C4-2B (cell line): ENCODE results near the gene G6PD.

Experiments
- H3K27ac ChIP-seq: fragments of 450-650 bp; 2 replicates; pipeline ENCODE4 v1.5.1; 2017
- CTCF ChIP-seq: fragments of 450-650 bp; conservative IDR thresholded peaks from 2 replicates; pipeline ENCODE4 v1.5.1; 2017; ENCODE audit warnings: mild to moderate bottlenecking
- ZFX ChIP-seq: fragments of 450-650 bp; IDR thresholded peaks from 2 replicates; pipeline ENCODE4 v1.6.1; 2017

Gene G6PD

DNA sequence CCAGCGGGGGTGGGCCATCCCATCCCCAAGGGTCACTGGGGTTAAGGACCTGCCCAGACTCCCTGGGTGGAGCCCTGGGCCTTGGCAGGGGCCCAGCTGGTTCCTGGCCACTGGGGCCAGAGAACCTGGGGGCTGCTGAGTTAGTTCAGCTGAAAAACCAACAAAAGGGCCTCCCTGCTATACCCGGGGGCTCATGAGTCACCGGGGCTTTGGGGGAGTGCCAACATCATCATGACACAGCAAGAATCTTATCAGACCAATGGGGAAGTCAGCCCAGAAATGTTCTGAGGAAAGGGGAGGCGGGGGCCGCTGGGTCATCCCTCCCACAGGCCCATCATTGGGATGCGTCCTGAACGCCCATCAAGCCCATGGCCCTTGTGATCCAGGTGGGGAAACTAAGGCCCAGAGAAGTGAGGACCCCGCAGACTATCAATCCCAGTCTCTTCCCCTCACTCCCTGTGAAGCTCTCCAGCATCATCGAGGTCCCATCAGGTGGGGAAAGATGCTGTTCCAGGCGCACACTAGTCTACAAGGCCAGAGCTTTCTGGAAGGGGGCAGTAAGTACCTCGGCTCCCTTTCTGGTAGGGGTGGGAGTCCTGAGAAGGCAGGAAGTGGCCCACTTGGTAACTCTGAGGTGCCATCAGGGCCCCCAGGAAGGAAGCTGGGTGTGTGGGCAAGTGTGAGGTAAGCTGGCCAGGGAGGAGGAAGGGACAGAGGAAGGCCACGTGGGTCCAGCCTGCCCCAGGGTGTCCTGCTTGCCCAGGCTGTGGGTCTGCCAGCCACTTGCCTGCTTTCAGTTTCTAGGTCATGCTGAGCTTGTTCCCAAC is 4.5 kb downstream of the G6PD start:
- TF ChIP-seq CTCF (no peak), ZFX (no peak)
- peak overlapping the region; percentile 98 for H3K27ac ChIP-seq

- peak overlapping the region; percentile 98 for H3K27ac ChIP-seq
- no peak for TF ChIP-seq ZFX
- TF ChIP-seq CTCF = no peak
These were observed 5.1 kb downstream of the G6PD start for GRCh38 chrX:154541589-154541895.

DNA sequence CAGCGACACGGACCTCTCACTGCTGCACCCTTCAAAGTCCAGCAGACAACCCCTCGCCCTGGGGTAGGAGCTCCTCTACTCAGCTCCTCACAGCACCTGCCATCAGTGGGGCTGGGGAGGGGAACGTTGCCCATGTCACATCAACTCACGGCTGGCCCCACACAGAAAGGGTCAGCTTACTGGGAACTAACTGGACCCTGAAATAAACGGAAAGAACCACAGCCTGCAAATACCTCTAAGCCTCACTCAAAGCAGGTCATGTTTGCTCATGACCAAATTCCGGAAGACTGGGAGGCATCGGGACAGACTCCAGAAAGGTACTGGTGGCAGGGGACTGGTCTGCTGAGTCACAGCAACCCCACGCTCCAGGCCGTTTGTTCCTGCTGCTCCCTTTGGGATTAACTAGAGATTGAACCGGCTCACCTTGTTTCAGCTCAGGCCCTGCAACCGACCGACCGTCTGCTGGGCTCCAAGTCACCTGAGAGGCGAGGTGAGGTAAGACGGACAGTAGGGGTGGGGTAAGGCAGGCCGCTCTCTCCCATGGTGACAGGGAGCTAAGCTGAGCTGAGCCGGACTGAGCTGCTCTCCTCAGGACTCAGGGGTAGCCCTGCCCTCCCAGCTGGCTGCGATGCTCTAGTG is 5.6 kb downstream of the G6PD start:
- TF ChIP-seq CTCF (no peak), ZFX (no peak)
- H3K27ac ChIP-seq = peak overlapping the region; percentile 98

DNA sequence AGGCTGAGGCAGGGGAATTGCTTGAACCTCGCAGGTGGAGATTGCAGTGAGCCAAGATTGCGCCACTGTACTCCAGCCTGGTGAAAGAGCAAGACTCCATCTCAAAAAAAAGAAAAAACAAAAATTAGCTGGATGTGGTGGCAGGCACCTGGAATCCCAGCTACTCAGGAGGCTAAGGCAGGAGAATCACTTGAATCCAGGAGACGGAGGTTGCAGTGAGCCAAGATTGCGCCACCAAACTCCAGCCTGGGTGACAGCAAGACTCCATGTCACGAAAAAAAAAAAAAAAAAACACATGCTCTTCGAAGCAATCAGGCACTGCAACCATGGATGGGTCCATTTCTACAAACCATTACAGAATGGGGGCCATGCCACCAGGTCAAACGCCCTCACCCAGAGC is 6.3 kb downstream of the G6PD start:
- peak overlapping the region; percentile 98 for H3K27ac ChIP-seq

- TF ChIP-seq ZFX (no peak), CTCF (no peak)
- peak overlapping the region; percentile 98 for H3K27ac ChIP-seq
These were observed 7.6 kb downstream of the G6PD start for GRCh38 chrX:154539077-154539476.

- TF ChIP-seq ZFX (no peak), CTCF (no peak)
- no peak overlapping the region for H3K27ac ChIP-seq
These were observed 10.8 kb downstream of the G6PD start for GRCh38 chrX:154535892-154536291.

GRCh38 chrX:154534526-154535322 is 11.9 kb downstream of the G6PD start:
- H3K27ac ChIP-seq = peak overlapping the region; percentile 59
- no peak for TF ChIP-seq ZFX
- TF ChIP-seq CTCF = peak; percentile 93
